CD4-positive, alpha-beta T cell treated with Interleukin-4 for 4 hours (primary cell): ENCODE results near the gene PLCG2.
A peak's percentile ranks its signal among the peaks of the same experiment; 100 is the strongest.
"Not testable (repeated sequence)": the region's sequence is repeated elsewhere in the genome, so short reads cannot be mapped to it uniquely, and the experiment has no call there.

Source experiments
- DNase-seq: peaks from one replicate; pipeline ENCODE4 v3.0.0-alpha.2; 2020

The PLCG2 gene

DNA sequence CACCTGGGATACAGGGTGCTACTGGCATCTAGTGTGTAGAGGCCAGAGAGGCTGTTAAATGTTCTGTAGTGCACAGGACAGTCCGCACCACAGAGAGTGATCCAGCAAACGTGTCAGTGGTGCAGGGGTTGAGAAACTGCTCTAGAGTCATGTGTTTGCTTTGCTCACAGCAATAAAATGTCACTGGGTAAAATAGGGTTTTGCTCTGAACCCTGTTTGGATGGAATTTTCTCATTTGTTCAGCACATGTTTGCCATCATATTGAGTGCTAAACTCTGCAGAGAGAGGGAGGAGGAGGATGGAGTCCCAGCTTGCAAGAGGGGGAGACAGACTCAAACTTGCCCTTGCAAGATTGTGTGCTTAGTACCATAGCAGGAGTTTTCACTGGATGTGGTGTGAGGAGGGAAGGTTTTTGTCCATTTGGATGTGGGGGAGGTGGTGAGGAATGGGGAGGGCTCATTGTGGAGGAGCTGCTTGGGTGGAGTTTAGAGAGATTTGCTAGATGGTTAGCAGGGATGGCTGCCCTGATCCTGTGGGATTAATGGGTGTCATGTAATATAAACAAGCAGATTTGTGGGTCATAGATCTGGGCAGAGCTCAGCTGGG lies 11.8 kb downstream of the PLCG2 start:
- DNase-seq, result no peak

DNA sequence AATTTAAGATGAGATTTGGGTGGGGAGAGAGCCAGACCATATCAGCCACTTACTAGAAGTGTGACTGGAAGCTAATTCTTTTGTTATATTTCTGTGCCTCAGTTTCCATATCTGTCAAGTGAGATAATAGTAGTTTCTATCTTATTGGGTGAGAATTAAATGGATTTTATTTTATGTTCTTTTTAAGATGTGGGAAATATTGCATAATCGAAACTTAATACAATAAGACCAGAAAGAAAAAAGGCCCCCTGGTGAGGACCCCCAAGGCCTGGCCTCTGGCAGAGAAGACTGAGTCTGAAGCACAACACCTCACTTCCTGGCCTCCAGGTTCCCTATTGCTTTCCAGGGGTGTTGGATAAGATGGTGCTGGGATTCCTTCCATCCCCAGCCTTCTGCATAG lies 13.7 kb downstream of the PLCG2 start:
- DNase-seq, result no peak

DNA sequence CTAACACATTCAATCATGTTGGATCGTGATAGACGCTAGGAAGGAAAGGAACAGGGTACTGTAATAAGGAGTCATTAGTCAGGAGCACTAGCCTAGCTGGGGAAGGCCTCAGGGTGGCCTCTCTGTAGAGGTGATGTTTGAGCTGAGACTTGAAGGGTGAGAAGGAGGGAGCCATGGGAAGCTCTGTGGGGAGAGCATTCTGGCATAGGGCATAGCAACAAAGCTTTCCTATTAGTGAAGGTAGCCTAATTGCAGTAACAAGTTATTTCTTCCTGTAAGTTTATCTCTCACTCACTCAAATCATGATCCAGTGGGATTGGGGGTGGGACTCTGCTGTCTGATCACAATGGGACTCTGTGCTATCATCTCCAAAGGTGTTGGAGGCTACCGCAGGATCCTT lies 16.1 kb downstream of the PLCG2 start:
- no peak for DNase-seq

DNA sequence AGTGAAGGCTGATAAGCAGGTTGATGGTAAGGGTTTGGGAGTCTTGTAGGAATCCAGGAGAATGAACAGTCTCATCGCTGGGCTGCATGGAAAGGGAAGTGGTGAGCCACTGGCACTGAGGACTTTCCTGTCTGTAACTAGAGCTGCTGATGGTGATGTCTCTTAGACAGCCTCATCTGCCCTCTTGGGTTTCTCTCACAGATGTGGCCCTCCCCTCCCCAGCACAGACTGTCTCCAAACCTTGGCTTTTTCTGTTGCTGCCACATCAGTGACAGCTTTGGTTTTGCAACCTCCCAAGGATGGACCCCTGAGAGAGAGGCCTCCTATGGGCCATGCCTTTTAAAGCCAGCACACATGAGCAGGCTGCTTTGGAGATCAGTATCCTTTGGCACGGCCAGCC lies 16.9 kb downstream of the PLCG2 start:
- no peak for DNase-seq

DNA sequence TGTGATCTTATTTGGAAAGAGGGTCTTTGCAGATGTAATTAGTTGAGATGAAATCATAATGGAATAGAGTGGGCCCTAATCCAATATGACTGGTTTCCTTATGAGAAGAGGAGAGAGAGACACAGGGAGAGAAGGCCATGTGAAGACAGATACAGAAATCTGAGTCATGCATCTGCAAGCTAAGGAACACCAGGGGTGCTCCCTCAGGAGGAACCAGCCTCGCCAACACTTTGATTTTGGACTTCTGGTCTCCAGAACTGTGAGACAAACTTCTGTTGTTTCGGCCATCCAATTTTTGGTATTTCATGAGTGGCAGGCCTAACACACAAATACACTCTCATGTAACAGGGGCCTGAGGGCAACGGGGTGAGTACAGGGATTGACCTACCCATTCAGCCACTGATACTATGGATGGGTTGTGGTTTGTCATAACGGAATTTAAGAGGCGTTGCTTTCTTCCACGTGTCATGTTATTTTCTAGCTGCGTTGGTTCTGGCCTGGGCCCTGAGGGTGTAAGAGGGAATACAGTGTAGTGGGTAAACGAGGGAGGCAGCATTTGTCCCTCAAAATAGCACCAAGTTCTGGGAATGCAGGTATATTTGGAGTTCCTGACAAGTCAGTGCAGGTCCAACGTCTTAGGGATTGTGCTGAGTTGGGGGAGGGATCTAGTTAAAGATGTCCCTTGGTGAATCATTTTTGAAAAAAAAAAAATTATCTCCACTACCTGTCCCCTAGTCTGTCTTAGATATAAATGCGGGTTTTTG lies 17.7 kb downstream of the PLCG2 start:
- no peak for DNase-seq

DNA sequence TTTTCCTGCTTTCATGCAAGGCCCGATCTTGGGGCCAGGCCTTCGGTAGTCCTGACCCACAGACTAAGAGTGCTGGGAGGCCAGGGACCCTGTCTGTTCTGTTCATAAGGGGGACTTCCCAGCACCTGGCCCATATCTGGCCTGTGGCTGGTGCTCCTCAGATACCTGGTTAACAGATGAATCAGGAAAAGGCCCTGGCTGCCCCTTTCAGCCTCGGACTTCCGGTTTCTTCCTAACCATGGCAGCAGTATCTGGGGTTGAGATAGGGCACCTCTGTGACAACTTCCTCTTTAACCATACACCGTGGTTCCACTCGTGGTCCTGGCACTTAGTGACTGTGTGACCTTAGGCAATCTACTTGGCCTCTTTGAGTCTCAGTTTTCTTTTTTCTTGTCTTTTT lies 18.4 kb downstream of the PLCG2 start:
- peak; percentile 22 for DNase-seq

DNA sequence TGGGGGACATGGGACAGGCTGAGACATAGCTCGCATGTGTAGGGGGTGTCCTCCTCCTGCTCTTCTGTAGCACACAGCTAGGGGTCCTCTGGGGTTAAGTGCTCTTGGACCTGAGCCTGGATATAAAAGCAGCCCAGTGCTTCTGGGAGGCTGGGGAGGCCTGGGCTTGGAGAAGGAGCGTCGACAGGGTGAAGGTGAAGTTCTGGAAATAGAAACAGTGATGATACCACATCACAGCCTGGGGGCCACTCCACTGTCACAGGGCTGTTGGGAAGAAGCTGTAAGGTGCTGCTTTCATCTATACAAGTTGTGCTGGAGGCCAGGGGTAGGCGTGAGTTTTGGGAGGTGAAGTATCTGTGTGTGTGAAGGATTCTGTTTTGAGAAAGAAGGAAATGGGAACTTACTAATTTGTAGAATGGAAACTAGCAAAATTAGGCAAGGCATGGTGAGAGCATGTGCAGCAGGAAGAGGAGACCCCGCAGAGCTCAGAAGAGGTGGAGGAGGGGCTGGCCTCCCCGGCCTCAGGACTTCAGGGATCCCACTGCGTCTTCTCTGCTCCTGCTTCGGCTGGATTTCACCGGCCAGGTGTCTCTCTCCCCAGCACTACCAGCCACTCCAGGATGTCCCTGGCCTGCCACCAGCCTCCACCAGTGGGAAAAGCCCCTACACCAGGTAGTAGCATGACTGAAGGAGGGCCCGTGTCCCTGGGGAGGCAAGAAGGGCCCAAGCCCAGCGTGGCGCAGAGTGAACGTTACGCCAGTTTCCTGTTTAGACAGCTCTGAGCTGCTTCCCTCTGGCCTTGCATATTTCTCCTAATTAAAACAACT lies 19.4 kb downstream of the PLCG2 start:
- no peak for DNase-seq

DNA sequence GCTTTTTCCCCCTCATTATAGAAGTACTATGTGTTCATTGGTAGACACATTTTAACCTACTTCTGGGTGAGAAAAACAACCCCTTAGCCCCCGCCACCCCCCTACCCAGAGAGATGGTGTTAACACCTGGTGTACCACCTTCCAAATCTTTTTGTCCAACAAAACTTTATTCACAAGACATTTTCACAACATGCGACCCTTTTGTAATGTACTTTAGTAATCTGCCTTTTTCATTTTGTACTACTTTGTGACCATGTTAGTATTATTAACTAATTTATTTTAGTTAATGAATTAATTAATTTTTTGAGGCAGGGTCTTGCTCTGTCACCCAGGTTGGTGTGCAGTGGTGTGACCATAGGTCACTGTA lies 20.0 kb downstream of the PLCG2 start:
- no peak for DNase-seq

DNA sequence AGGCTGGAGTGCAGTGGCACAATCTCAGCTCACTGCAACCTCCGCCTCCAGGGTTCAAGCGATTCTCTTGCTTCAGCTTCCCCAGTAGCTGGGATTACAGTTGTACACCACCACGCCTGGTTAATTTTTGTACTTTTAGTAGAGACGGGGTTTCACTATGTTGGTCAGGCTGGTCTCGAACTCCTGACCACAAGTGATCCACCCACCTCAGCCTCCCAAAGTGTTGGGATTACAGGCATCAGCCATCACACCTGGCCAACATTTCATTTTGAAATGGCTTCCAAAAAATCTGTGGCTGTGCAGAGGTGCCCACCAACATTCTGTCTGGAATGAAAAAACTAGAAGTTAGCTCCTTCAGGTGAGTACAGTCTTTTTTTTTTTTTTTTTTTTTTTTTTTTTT lies 22.6 kb downstream of the PLCG2 start:
- DNase-seq, result not testable (repeated sequence)

DNA sequence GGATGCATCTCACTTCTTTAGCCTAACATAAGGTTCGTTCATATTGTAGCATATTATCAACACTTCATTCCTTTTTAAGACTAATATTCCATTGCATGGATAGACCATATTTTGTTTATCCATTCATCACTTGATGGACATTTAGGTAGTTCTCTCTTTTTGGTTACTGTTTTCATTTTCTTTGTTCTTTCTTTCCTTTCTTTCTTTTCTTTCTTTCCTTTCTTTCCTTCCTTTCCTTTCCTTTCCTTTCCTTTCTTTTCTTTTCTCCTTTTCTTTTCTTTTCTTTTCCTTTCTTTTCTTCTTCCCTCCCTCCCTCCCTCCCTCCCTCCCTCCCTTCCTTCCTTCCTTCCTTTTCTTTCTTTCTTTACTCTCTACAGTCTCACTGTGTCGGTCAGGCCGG lies 24.2 kb downstream of the PLCG2 start:
- DNase-seq, result no peak

DNA sequence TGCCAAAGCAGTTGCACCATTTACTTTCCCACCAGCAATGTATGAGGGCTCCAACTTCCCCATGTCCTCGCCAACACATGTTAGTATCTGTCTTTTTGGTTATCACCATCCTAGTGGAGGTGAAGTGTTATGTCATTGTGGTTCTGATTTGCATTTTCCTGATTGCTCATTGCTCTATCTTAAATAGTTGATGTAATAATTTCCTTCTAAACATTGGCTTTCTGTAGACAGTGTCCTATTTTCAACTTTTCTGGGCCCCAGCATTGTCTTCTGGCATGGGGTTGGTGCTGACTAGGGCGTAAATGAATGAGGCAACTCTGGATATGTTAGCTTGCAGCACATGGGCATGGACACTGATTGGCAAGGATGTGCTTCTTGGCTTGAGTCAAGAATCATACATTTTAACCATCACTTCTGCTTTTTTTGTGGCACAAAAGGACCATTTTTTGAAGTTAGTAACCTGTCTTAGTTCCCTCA lies 25.1 kb downstream of the PLCG2 start:
- DNase-seq, result no peak

DNA sequence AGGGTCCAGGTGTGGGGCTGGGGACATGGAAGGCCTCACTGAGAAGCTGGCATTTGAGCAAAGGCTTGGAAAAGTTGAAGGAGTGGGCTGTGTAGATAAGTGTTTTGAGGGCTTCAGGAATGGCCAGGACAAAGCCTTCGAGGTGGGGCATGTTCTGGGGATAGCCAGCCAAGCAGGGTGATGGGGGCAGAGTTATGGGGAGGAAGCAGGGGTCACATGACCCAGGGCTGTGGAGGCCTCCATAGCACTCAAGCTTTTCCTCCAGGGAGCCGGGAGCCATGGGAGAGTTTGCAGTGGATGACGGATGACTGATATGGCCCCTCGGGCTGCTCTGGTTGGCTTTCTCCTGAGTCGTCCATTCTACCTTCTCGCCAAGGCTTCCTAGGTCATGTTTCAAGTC lies 27.6 kb downstream of the PLCG2 start:
- no peak for DNase-seq

DNA sequence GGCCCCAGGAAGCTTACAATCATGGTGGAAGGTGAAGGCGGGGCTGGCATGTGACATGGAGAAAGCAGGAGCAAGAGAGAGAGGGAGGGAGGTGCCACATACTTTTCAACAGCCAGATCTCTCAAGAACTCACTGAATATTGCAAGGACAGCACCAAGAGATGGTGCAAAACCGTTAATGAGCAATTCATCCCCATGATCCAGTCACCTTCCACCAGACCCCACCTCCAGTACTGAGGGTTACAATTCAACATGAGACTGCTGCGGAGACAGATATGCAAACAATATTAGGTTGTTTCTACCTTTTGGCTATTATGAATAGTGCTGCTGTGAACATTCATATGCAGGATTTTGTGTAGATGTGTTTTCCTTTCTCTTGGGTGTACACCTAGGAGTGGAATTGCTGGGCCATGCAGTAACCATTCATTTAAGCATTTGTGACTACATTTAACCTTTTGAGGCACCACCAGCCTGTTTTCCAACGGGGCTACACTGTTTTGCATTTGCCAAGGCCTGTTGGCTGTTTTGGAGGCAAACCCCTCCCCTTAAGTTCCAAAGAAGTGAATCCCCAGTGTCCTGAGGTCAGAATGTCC lies 28.8 kb downstream of the PLCG2 start:
- no peak for DNase-seq

DNA sequence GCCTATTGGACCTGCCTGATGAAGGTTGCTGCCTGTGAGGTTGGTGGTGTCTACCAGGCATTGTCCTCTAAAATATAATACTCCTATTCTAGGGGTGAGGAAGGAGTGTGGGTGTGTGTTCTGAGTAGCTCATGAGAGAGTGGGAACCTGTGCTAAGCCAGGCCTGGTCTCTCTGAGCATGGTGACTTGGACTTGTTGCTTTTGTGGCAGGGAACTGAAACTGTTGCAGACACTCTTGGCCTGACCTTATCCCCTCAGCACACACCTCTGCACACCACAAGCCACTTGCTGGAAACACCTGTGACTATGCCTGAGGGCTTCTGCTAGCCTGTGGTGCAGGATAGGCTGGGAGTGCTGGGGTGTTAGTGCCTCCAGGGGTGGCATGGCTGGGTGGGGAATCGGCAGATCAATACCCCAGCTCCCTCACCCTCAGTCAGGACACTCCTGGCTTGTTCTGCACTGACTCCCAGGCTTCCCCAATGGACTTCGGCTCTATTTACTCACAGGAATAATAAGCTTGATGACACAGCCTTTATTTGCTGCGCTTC lies 29.9 kb downstream of the PLCG2 start:
- no peak for DNase-seq

DNA sequence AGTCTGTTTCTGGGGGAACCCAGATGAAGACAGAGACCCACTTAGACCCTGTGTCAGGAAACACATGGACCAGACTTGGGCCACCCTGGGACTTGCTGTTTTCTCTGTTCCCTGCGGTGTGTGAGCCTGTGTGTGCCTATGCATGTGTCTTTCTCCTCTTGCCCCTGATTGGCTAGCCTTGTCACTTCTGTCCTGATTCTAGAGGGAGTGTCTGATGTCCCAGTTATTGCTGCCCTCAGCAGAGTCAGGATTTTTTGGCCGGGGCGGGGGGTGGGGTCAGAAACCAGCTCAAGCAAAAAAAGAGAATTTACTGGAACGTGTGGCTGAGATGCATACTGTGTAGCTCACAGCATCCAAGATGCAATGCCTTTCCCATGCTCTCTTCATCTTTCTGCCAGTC lies 30.5 kb downstream of the PLCG2 start:
- DNase-seq, result no peak

DNA sequence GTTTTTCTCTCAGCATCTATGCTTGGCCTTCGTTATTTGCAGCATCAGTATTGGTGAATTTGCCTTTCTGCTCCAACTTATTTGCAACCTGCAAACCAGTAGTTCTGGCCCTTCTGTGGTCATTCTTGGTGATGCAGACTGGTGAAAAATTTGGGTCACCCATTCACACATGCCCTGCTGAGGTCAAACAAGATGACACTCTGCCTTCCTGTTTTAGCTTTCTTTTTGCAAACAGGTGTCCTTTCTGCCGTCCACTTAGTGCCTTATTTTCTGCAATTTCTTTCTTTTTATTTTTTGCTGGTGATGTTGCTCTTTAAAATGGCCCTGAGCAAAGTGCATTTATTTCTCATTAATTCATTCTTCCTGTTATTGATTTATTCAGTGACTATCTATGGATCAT lies 31.3 kb downstream of the PLCG2 start:
- no peak for DNase-seq

DNA sequence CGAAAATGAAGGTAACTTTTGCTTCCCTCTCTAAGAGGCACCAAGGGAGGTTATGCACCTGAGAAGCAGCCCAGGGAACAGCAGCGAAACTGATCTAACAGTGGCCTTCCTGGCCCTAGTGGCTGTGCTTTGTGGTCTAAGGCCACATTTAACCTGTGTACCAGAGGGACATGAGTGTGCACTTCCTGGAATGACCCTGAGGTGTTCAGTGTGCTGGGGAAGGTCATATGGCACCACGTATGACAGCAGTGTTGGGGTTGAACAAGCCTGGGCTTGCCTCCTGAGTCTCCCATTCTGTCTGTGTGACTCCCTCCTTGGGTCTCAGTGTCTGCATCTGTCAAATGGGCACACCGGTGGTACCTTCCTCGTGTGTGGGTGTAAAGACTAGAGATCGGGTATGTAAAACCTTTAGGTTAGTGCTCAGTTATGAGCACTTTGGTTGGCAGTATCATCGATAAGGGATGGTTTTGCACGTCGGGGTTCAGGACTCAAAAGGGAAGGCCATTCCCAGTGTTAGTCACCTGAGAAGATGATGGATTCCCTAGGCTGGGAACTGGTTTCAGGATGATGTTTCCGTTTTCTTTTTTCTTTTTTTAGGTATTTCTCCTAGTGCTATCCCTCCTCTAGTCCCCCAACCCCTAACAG lies 31.9 kb downstream of the PLCG2 start:
- DNase-seq, result no peak

DNA sequence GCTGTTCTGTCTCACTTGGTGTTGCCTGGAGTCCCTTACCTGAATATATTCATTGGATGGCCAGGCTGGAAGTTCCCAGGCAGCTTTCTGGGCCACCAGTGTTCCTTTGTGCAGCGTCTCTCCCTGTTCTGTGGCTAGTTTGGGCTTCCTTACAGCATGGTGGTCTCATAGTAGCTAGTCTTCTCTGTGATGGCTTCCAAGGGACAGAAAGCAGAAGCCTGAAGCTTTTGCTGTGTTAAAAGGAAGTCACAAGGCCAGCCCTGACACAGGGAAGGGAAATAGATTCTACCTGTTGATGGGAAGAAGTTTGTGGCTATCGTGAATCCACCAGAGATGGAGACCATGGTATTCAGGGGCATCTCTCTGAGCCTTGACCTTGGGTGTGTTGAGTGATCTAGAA lies 34.6 kb downstream of the PLCG2 start:
- DNase-seq, result no peak

DNA sequence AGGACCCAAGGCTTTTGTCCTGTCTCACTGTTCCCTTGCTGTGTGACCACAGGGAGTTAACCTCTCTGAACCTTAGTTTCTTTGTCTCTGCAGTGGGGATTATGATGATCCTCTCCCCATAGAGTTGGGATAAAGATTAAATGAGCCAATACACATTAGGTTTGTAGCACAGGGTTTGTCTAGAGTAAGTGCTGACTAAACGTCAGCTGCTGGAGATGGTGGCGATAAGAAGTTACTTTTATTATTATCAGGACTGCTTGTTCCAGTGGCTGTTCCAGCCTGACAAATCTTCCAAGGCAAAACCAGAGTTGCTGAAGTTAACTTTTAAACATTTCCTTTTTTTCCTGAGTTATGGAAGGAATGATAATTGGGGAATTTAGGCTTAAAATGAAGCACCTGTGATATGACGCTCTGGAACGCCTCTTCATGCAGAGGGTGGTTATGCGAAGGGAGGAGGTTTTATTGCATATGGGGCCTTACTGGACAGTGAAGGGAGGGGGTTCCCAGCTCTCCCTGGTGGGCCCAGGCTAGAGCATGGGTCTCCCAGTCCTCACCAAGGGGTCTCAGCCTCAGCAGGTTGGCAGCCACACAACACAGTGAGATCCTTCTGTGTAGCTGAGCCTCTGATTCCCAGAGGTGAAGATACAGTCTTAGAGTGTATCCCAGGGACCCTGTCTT lies 35.8 kb downstream of the PLCG2 start:
- no peak for DNase-seq

DNA sequence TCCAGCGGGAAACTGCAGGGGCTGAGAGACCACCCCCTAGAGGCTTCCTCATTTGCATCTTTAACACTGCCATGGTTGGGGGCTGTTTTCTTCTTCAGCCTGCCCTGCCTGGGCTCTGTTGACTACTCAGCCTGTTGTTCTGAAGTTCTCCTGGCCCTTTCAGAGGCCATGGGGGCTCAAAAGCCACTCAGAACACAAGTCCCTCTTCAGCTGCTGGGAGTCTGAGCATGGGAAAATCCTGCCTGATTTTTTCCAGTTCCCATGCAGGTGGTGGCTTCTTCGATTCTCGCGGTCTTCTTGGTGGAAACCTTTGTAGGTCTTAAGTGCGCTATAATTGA lies 36.3 kb downstream of the PLCG2 start:
- DNase-seq, result no peak

DNA sequence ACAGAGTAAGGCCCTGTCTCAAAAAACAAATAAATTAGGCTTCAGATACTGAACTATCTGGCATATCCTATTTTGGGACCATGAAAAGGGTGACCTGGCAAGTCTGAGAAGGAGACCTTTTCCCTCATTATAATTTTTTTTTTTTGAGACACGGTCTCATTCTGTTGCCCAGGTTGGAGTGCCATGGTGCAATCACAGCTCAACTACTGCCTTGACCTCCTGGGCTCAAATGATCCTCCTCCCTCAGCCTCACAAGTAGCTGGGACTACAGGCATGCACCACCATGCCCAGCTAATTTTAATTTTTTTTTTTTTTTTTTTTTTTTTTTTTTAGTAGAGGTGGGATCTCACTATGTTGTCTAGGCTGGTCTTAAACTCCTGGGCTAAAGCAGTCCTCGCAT lies 37.3 kb downstream of the PLCG2 start:
- no peak for DNase-seq

DNA sequence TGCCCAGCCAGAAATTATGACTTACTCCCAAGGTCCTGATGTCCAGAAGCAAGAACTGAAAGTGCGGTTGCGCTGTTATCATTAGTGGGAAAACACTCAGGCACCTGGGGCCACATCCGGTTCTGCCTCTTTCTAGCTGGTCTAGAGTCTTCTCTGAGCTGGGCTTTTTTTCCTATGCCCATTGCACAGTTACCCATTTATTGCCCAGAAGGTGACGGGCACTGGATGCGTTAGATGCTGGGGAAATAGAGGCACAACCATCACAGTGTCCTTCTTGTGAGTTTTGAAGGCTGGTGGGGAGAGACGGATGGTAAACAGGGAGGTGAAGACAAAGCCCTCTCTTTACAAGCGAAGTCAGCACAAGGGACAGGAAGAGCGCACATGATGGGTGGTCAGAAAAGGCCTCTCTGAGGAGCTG lies 37.7 kb downstream of the PLCG2 start:
- no peak for DNase-seq
